PC-9 (cell line): ENCODE results near the gene XAF1. TPM values are rescaled to one million over a fixed set of nuclear protein-coding genes. Genes with fewer than 3 reads are reported as not detected.

Experiments used
- BruUV-seq: library from RNA; stranded (reverse); fragments of 400-500 nt; replicated peaks from 2 replicates; lab custom pipeline; 2021; lab: Mats Ljungman, UMichigan
- CTCF ChIA-PET: fragments of 300-600 bp; sonication (Branson Sonifier 250); formaldehyde crosslinking; loops from one replicate; lab custom pipeline; 2022; ENCODE audit warnings: antibody characterized with exemption; lab: Charles Lee
- POLR2A ChIA-PET: fragments of 300-600 bp; sonication (Branson Sonifier 250); formaldehyde crosslinking; loops from one replicate; lab custom pipeline; 2022; ENCODE audit warnings: antibody characterized with exemption; ENCODE audit not compliant: unreplicated experiment; lab: Charles Lee
- DNase-seq, 2 experiments: peaks; one replicate each; pipeline versions ENCODE4 v3.0.0 to v3.0.0-alpha.2; 2015 to 2022; ENCODE audit warnings: mixed read lengths in 1 of 2
- H2AFZ ChIP-seq: fragments of 200-600 bp; sonication (generic); 2 replicates; pipeline ENCODE4 v1.8.1; 2017; ENCODE audit warnings: antibody characterized with exemption
- H3F3A ChIP-seq: fragments of 200-600 bp; sonication (generic); 2 replicates; pipeline ENCODE4 v1.8.1; 2017; ENCODE audit warnings: antibody characterized with exemption, mild to moderate bottlenecking, low read depth; ENCODE audit not compliant: insufficient read depth
- H3K27ac ChIP-seq: fragments of 200-600 bp; sonication (generic); 2 replicates; pipeline ENCODE4 v1.6.1; 2016; ENCODE audit warnings: mixed run types
- H3K27me3 ChIP-seq: fragments of 200-600 bp; sonication (generic); 2 replicates; pipeline ENCODE4 v1.6.1; 2016; ENCODE audit warnings: low read depth, mixed run types; ENCODE audit not compliant: insufficient read depth
- H3K36me3 ChIP-seq: fragments of 200-600 bp; sonication (generic); 2 replicates; pipeline ENCODE4 v1.6.1; 2016; ENCODE audit warnings: low read depth, mixed run types
- H3K4me1 ChIP-seq: fragments of 200-600 bp; sonication (generic); replicated peaks from 2 replicates; pipeline ENCODE4 v1.6.1; 2016; ENCODE audit warnings: mixed run types; ENCODE audit not compliant: insufficient read depth
- H3K4me2 ChIP-seq: fragments of 200-600 bp; sonication (generic); 2 replicates; pipeline ENCODE4 v1.6.1; 2017; ENCODE audit warnings: mixed run types
- H3K4me3 ChIP-seq: fragments of 200-600 bp; sonication (generic); 2 replicates; pipeline ENCODE4 v1.6.1; 2016; ENCODE audit warnings: mixed run types
- H3K79me2 ChIP-seq: fragments of 200-600 bp; sonication (generic); 2 replicates; pipeline ENCODE4 v1.6.1; 2017; ENCODE audit warnings: low read depth, mixed run types
- H3K9me2 ChIP-seq: fragments of 200-600 bp; sonication (generic); 2 replicates; pipeline ENCODE4 v1.8.1; 2017; ENCODE audit warnings: mild to moderate bottlenecking; ENCODE audit not compliant: insufficient read depth
- H3K9me3 ChIP-seq: fragments of 200-600 bp; sonication (generic); 2 replicates; pipeline ENCODE4 v1.8.1; 2016; ENCODE audit warnings: low read depth; ENCODE audit not compliant: insufficient read depth
- H4K20me1 ChIP-seq: fragments of 200-600 bp; sonication (generic); 2 replicates; pipeline ENCODE4 v1.8.1; 2017; ENCODE audit not compliant: insufficient read depth
- CTCF ChIP-seq: fragments of 200-600 bp; sonication (generic); conservative IDR thresholded peaks from 2 replicates; pipeline ENCODE4 v1.6.1; 2017; ENCODE audit warnings: mixed run types, antibody characterized with exemption, mild to moderate bottlenecking, moderate library complexity
- EZH2 ChIP-seq: fragments of 200-600 bp; sonication (generic); IDR thresholded peaks from 2 replicates; pipeline ENCODE4 v1.8.0; 2017; ENCODE audit warnings: antibody characterized with exemption, low read depth
- intact Hi-C: fragments of 100-400 bp; cut with micrococcal nuclease; formaldehyde crosslinking; loops from one replicate; pipeline ENCODE4 v1.10.0; 2022; ENCODE audit not compliant: unreplicated experiment
- total RNA-seq: library from RNA; stranded (reverse); gene quantifications from 2 replicates; pipeline ENCODE4 v1.2.3, GENCODE V29; 2021

Gene XAF1
- total RNA-seq, 1 experiment from 2014 or later = 27.6 TPM

GRCh38 chr17:6780886-6781285 is 25.0 kb downstream of the XAF1 start:
- no peak overlapping the region for H2AFZ ChIP-seq
- H3K27me3 ChIP-seq = no peaks in the 10 kb centered on the region
- POLR2A ChIA-PET = interaction anchor here (0.7 kb wide), 1 partner anchor 122 kb away, joined by 3 read pairs; no protein-coding TSS in a partner anchor
- H3K4me1 ChIP-seq = no peaks in the 10 kb centered on the region
- H3K4me2 ChIP-seq = no peak overlapping the region
- H3K9me2 ChIP-seq = no peaks in the 10 kb centered on the region
- no peaks in the 10 kb centered on the region for H4K20me1 ChIP-seq
- H3K79me2 ChIP-seq = no peaks in the 10 kb centered on the region
- no peak overlapping the region for H3K4me3 ChIP-seq
- no peak for TF ChIP-seq EZH2
- no peak overlapping the region for H3K27ac ChIP-seq
- H3F3A ChIP-seq = no peaks in the 10 kb centered on the region
- BruUV-seq = no TSS peak
- H3K36me3 ChIP-seq = no peaks in the 10 kb centered on the region
- peak in 1 of 2 experiments; percentile 22 for DNase-seq
- intact Hi-C loops = no loop called here
- no peaks in the 10 kb centered on the region for H3K9me3 ChIP-seq
- CTCF ChIA-PET = no interaction called here

- Histone ChIP-seq H4K20me1 (no peaks in the 10 kb centered on the region), H3K9me2 (no peaks in the 10 kb centered on the region), H3K79me2 (no peaks in the 10 kb centered on the region), H3K4me2 (no peak overlapping the region), H3F3A (no peaks in the 10 kb centered on the region), H3K4me1 (no peaks in the 10 kb centered on the region), H3K27ac (no peak overlapping the region), H3K4me3 (no peak overlapping the region), H3K36me3 (no peaks in the 10 kb centered on the region), H3K27me3 (no peaks in the 10 kb centered on the region), H2AFZ (no peak overlapping the region), H3K9me3 (no peaks in the 10 kb centered on the region)
- TF ChIP-seq CTCF = no peak
- TF ChIP-seq EZH2 = no peak
- BruUV-seq = no TSS peak
- intact Hi-C loops = no loop called here
- peak in 1 of 2 experiments; percentile 12 for DNase-seq
- ChIA-PET POLR2A (interaction anchor here (0.7 kb wide), 1 partner anchor 9 kb away, joined by 4 read pairs; no protein-coding TSS in a partner anchor), CTCF (no interaction called here)
These were observed 26.4 kb downstream of the XAF1 start for GRCh38 chr17:6782244-6782643.

- intact Hi-C loops = no loop called here
- no peaks in the 10 kb centered on the region for H4K20me1 ChIP-seq
- no peaks in the 10 kb centered on the region for H3K4me1 ChIP-seq
- no peak overlapping the region for H3K27ac ChIP-seq
- TF ChIP-seq CTCF (no peak), EZH2 (no peak)
- no peaks in the 10 kb centered on the region for H3F3A ChIP-seq
- H3K9me3 ChIP-seq = no peaks in the 10 kb centered on the region
- no peak for DNase-seq
- no peak overlapping the region for H2AFZ ChIP-seq
- no peaks in the 10 kb centered on the region for H3K36me3 ChIP-seq
- H3K4me2 ChIP-seq = no peak overlapping the region
- H3K79me2 ChIP-seq = no peaks in the 10 kb centered on the region
- CTCF ChIA-PET = interaction anchor here (0.6 kb wide), 1 partner anchor 49 kb away, joined by 3 read pairs; no protein-coding TSS in a partner anchor
- no peaks in the 10 kb centered on the region for H3K9me2 ChIP-seq
- BruUV-seq = no TSS peak
- H3K27me3 ChIP-seq = no peaks in the 10 kb centered on the region; the same call in 1 of the 2 replicates
- POLR2A ChIA-PET = no interaction called here
- no peak overlapping the region for H3K4me3 ChIP-seq
These were observed 30.8 kb downstream of the XAF1 start for GRCh38 chr17:6786618-6787017.
